Esophagus squamous epithelium (tissue), 5 donors: Measurements from ENCODE around the gene ANK2. TPM values are rescaled to one million over a fixed set of nuclear protein-coding genes. Genes with fewer than 3 reads are reported as not detected.

Experiments used
- DNase-seq: peaks from one replicate; lab custom pipeline; 2025; lab: John Stamatoyannopoulos, UW
- H3K27ac ChIP-seq, 4 donors: fragments of 200-600 bp; sonication (generic); one replicate each; pipeline ENCODE4 v1.5.1; 2016 to 2019; ENCODE audit warnings: mild to moderate bottlenecking in 1 of 4
- H3K27me3 ChIP-seq, 4 donors: fragments of 200-600 bp; sonication (generic); 1 replicate in 3 of 4; 2 replicates in 1 of 4; pipeline versions ENCODE4 v1.5.1 to v1.6.0; 2017 to 2021; ENCODE audit warnings: antibody characterized with exemption in 1 of 4
- H3K36me3 ChIP-seq, 3 donors: fragments of 200-600 bp; sonication (generic); one replicate each; pipeline ENCODE4 v1.5.1; 2016 to 2019
- H3K4me1 ChIP-seq, 3 donors: fragments of 200-600 bp; sonication (generic); one replicate each; pipeline ENCODE4 v1.5.1; 2017 to 2019
- H3K4me3 ChIP-seq, 4 donors: fragments of 200-600 bp; sonication (generic); 1 replicate in 3 of 4; 2 replicates in 1 of 4; pipeline ENCODE4 v1.5.1; 2016 to 2019; ENCODE audit warnings: mild to moderate bottlenecking in 2 of 4, moderate library complexity in 1 of 4
- H3K9me3 ChIP-seq, 3 donors: fragments of 200-600 bp; sonication (generic); one replicate each; pipeline ENCODE4 v1.5.1; 2016 to 2019
- POLR2A ChIP-seq, 4 donors: fragments of 450-650 bp; IDR thresholded peaks; one replicate each; pipeline ENCODE4 v1.6.1; 2017; ENCODE audit warnings: antibody characterized with exemption in 4 of 4, mild to moderate bottlenecking in 4 of 4, moderate library complexity in 3 of 4
- WGBS, 2 donors: methylation state at CpG; one replicate each; pipeline ENCODE4 v1.1.5; 2018; 5-methylcytosine and 5-hydroxymethylcytosine counted together
- intact Hi-C: fragments of 100-400 bp; cut with DNase I; formaldehyde crosslinking; loops from one replicate; pipeline ENCODE4 v1.15.0; 2022
- total RNA-seq, 4 donors: library from RNA; depleted of rRNA; stranded (reverse); fragments of >200 nt; gene quantifications; one replicate each; pipeline ENCODE4 v1.1.0, GENCODE V29; 2016
- TF ChIP-seq, protein P1 (sequence below), 6 experiments: fragments of 450-650 bp in 4 of 6; fragments of 200-600 bp in 2 of 6; sonication (generic) in 2 of 6; IDR thresholded peaks; one replicate each; pipeline ENCODE4 v1.5.1; 2016 to 2019; ENCODE audit warnings: antibody characterized with exemption in 6 of 6, mild to moderate bottlenecking in 4 of 6, moderate library complexity in 4 of 6
- donor health status: DM: yes; HTN: yes; CAD: no.

Gene ANK2
- total RNA-seq, 4 donors from 2014 or later = 1.4 to 20.8 (median 9.6) TPM

GRCh38 chr4:113146876-113147358 lies 97.5 kb downstream of the ANK2 start:
- 35 to 37% methylated on average over 10 of the region's 10 CpGs for WGBS, 2 donors

DNA sequence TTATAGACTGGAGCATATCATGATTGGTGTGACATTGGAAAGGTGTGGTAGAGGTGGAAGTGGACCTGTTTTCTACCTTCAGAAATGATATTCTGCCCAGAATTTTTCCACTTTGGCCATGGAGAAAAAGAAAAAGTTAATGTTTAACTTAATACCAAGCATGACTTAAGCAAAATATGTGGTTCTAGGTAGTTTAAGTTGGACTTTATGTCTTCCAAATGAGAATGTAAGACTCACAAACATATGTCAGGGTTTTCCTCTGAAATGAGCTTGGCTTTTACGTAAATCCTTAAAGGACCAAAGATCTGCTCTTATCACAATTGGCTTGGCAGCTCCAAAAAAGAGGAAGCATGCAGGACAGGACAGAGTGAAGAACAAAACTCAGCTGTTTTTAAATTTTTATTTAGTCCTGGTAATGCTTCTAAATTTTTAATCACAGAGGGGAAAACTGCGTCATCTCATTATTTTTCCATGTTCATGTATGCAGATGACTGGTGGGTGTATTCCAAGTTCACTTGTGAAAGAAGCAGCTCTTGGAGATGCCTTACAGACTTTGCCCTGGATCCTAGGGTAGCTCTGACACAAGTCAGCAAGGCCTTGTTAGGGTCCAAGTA lies 98.2 kb downstream of the ANK2 start:
- no peak for TF ChIP-seq POLR2A (IDR thresholded peaks at IDR 0.05)
- TF ChIP-seq, protein P1, sequence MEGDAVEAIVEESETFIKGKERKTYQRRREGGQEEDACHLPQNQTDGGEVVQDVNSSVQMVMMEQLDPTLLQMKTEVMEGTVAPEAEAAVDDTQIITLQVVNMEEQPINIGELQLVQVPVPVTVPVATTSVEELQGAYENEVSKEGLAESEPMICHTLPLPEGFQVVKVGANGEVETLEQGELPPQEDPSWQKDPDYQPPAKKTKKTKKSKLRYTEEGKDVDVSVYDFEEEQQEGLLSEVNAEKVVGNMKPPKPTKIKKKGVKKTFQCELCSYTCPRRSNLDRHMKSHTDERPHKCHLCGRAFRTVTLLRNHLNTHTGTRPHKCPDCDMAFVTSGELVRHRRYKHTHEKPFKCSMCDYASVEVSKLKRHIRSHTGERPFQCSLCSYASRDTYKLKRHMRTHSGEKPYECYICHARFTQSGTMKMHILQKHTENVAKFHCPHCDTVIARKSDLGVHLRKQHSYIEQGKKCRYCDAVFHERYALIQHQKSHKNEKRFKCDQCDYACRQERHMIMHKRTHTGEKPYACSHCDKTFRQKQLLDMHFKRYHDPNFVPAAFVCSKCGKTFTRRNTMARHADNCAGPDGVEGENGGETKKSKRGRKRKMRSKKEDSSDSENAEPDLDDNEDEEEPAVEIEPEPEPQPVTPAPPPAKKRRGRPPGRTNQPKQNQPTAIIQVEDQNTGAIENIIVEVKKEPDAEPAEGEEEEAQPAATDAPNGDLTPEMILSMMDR (IDR thresholded peaks at IDR 0.05) = no peak
- Histone ChIP-seq H3K27me3 (no peaks in the 10 kb centered on the region), H3K9me3 (no peaks in the 10 kb centered on the region), H3K4me3 (peak overlapping the region in 1 of 4 donors; percentile 49), H3K36me3 (no peaks in the 10 kb centered on the region), H3K27ac (peak overlapping the region in 3 of 4 donors; percentile 25 to 63 (median 62)), H3K4me1 (peaks cover 0 to 19% (median 8%) of the 10 kb centered on the region in 3 donors)
- WGBS, 2 donors = 37 to 45% methylated on average over 2 of the region's 2 CpGs
- intact Hi-C loops = no loop called here
- no peak for DNase-seq

More at GRCh38 chr4:113146876-113147358, 97.5 kb downstream of the ANK2 start:
- intact Hi-C loops = no loop called here
- TF ChIP-seq, protein P1 (IDR thresholded peaks at IDR 0.05) = no peak
- TF ChIP-seq POLR2A (IDR thresholded peaks at IDR 0.05) = no peak
- Histone ChIP-seq H3K4me1 (peaks cover 0 to 19% (median 8%) of the 10 kb centered on the region in 3 donors), H3K27me3 (no peaks in the 10 kb centered on the region), H3K36me3 (no peaks in the 10 kb centered on the region), H3K4me3 (peak overlapping the region in 3 of 4 donors; percentile 23 to 49 (median 34)), H3K27ac (peak overlapping the region in 3 of 4 donors; percentile 25 to 63 (median 62)), H3K9me3 (no peaks in the 10 kb centered on the region)
- no peak for DNase-seq

DNA sequence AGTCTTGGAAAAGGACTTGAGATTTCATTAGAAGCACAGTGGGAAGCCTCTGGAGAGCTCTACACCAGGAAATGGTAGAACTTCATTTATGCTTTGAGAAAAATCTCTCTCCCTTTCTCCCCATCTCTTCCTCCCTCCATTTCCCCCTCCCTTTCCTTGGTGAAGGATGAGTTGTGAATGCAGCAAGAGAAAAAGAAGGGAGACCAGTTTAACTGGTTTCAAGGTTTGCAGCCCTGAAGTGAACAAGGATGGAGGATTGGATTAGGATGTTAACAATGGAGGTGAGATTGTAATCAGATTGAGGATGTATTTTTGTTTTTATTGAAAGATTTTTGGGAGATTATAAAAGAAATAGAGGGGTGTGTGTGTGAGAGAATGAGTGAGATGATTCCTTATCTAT lies 99.5 kb downstream of the ANK2 start:
- no peaks in the 10 kb centered on the region for H3K36me3 ChIP-seq
- no peak for TF ChIP-seq POLR2A (IDR thresholded peaks at IDR 0.05)
- TF ChIP-seq, protein P1 (IDR thresholded peaks at IDR 0.05) = no peak
- no peaks in the 10 kb centered on the region for H3K9me3 ChIP-seq

DNA sequence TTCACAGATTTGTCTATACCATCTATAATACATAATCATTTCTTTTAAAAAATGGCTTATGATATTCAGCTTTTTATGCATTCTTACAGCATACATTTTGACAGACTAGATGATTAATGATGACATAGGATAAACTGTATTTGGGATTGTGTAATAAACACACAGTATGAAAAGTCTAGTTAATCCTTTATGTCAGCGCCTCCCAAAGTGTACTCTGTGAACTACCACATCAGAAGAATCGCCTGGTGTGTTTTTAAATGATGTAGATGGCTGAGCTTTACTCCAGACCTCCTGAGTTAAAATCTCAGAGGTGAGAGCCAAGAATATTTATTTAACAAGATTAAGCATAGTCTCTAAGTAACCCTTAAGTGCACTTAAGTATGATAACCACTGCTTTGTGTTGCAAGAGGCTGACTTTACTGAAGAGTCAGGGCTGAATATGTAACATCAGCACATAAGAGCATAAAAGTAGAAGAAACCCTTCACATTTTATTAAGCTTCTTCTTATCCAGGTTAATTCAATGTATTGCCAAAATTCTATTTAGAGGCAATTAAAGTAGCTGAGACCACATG lies 104.2 kb downstream of the ANK2 start:
- Histone ChIP-seq H3K9me3 (no peaks in the 10 kb centered on the region), H3K36me3 (no peaks in the 10 kb centered on the region), H3K4me1 (peaks cover 0 to 16% (median 3%) of the 10 kb centered on the region in 3 donors), H3K27me3 (no peaks in the 10 kb centered on the region), H3K27ac (no peak overlapping the region), H3K4me3 (no peak overlapping the region)
- WGBS, 2 donors = 35 to 40% methylated on average over 2 of the region's 2 CpGs
- intact Hi-C loops = no loop called here
- no peak for DNase-seq
- TF ChIP-seq, protein P1 (IDR thresholded peaks at IDR 0.05) = peak in 1 of 6 experiments; percentile 50
- TF ChIP-seq POLR2A (IDR thresholded peaks at IDR 0.05) = no peak

More for the DNA sequence above, 99.5 kb downstream of the ANK2 start:
- H3K4me3 ChIP-seq = no peak overlapping the region
- H3K27ac ChIP-seq = no peak overlapping the region
- DNase-seq = no peak
- intact Hi-C loops = no loop called here
- H3K27me3 ChIP-seq = no peaks in the 10 kb centered on the region
- peaks cover 0 to 30% (median 10%) of the 10 kb centered on the region in 3 donors for H3K4me1 ChIP-seq

DNA sequence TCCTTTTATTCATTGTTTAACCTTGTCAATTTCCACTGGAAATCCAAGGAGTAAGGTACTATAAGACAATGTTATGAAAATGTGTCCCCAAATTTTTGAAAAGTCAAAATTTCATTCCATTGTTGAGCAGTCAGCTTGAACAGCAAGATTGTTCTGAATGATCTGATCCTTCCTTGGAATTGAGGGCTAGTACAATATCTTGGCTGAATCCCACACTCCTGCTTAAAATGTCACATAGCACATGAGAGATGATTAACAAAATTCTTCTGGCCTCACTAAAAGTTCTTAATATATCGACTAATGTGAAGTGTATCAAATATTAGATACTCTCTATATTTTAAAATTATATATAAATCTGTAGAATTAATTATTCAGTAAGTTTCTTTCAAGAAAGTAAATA lies 104.8 kb downstream of the ANK2 start:
- intact Hi-C loops = no loop called here
- no peaks in the 10 kb centered on the region for H3K36me3 ChIP-seq

More for the DNA sequence above, 104.8 kb downstream of the ANK2 start:
- 72 to 75% methylated on average over 1 of the region's 1 CpG for WGBS, 2 donors
- no peak for DNase-seq
- TF ChIP-seq POLR2A (IDR thresholded peaks at IDR 0.05) = no peak
- H3K4me1 ChIP-seq = peaks cover 0 to 16% (median 3%) of the 10 kb centered on the region in 3 donors
- H3K27me3 ChIP-seq = no peaks in the 10 kb centered on the region
- H3K9me3 ChIP-seq = no peaks in the 10 kb centered on the region
- no peak overlapping the region for H3K4me3 ChIP-seq
- no peak overlapping the region for H3K27ac ChIP-seq
